Measurements from ENCODE around the gene FGFBP3. TPM values are rescaled to one million over a fixed set of nuclear protein-coding genes. Genes with fewer than 3 reads are reported as not detected.

The FGFBP3 gene
- total RNA-seq, 4 donors from 2014 or later, result 0.50 to 1.4 (median 1.2) TPM; not detected in 1

DNA sequence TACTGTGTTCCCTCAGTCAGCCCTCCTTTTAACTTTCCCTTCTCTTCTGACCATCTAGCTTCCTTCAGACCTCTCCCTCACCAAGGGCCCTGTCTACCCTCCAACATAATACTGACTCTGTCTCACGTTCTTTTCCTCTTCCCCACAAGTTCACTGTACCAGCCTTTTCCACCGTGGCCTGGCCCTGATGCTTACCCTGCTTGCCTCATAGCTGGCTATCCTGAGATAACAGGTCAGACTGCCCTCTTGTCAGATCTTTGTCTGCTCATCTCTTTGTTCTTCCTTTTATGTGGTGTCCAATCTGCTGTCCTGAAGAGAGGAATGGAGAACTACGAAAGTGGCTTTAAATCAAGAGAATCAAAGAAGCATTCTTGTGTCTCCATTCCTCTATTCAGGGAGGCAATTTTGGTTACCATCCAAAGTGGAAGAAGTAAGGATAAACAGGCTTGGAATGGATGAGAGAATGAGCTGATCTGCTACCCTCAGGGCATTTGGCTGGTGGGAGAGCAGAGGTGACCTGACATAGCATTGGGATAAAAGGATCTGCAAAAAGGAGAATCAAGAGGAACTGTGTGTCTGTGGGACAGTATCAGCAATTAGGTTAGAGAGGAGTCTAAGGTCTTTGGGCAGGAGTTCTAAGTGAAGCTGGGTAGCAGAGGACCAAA is 22.4 kb upstream of the FGFBP3 start:
- peaks cover 0 to 32% of the 10 kb centered on the region in 2 donors for H3K36me3 ChIP-seq
- TF ChIP-seq POLR2AphosphoS5 (IDR thresholded peaks at IDR 0.05), result no peak
- TF ChIP-seq, protein P1, sequence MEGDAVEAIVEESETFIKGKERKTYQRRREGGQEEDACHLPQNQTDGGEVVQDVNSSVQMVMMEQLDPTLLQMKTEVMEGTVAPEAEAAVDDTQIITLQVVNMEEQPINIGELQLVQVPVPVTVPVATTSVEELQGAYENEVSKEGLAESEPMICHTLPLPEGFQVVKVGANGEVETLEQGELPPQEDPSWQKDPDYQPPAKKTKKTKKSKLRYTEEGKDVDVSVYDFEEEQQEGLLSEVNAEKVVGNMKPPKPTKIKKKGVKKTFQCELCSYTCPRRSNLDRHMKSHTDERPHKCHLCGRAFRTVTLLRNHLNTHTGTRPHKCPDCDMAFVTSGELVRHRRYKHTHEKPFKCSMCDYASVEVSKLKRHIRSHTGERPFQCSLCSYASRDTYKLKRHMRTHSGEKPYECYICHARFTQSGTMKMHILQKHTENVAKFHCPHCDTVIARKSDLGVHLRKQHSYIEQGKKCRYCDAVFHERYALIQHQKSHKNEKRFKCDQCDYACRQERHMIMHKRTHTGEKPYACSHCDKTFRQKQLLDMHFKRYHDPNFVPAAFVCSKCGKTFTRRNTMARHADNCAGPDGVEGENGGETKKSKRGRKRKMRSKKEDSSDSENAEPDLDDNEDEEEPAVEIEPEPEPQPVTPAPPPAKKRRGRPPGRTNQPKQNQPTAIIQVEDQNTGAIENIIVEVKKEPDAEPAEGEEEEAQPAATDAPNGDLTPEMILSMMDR (IDR thresholded peaks at IDR 0.05), result no peak
- TF ChIP-seq EP300 (IDR thresholded peaks at IDR 0.05), result no peak
- no peak for TF ChIP-seq POLR2A (IDR thresholded peaks at IDR 0.05)
- 44 to 56% methylated on average over 2 to 3 of the region's 3 CpGs for WGBS, 2 donors (ENCODE audit: low coverage in 1 of 2)
- H3K4me1 ChIP-seq, result peaks cover 0 to 66% (median 0%) of the 10 kb centered on the region in 3 donors
- H3K9me3 ChIP-seq, result no peaks in the 10 kb centered on the region
- no peak overlapping the region for H3K4me3 ChIP-seq
- ATAC-seq, result no peak
- no peaks in the 10 kb centered on the region for H3K27me3 ChIP-seq
- no peak overlapping the region for H3K27ac ChIP-seq

DNA sequence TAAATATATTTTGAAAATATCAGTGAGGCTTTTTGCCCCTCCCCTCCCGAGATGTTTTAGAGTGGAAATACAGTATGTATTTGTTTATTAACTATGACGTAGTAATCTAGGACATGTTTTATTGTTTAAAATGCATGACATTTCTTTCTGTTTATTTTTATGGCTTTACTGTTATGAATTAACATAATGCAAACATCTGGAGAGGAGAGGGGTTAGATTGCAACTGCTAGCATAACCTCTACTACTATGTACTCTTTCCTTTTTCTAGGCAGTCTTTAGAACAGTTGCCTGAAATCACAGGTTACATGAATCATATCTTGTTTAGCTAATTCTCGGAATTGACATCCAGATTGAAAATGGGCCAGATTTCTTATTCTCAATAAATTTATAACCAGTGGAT is 21.7 kb upstream of the FGFBP3 start:
- 53 to 64% methylated on average over 3 of the region's 3 CpGs for WGBS, 2 donors (ENCODE audit: low coverage in 1 of 2)
- peaks cover 0 to 73% (median 0%) of the 10 kb centered on the region in 3 donors for H3K4me1 ChIP-seq
- H3K9me3 ChIP-seq, result no peaks in the 10 kb centered on the region
- no peak for ATAC-seq
- no peaks in the 10 kb centered on the region for H3K27me3 ChIP-seq
- H3K4me3 ChIP-seq, result no peak overlapping the region
- no peak overlapping the region for H3K27ac ChIP-seq
- peaks cover 0 to 25% of the 10 kb centered on the region in 2 donors for H3K36me3 ChIP-seq
- TF ChIP-seq POLR2A (IDR thresholded peaks at IDR 0.05) (no peak), POLR2AphosphoS5 (IDR thresholded peaks at IDR 0.05) (no peak), EP300 (IDR thresholded peaks at IDR 0.05) (no peak)
- TF ChIP-seq, protein P1 (IDR thresholded peaks at IDR 0.05), result no peak

DNA sequence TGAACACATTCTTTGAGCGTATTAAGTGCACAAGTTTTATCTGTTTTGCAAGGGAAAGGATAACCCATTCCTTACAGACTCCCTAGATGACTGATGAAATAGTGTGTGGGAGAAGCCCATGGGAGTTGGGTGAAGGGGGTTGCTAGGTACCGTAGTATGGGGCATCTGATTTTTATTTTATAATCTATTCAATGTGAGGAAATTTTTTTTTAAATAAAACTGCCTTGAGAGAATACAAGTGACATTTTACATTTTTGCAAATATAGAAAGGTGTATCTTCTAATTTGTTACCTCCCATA is 15.7 kb upstream of the FGFBP3 start:
- Histone ChIP-seq H3K9me3 (no peaks in the 10 kb centered on the region), H3K4me1 (peaks cover 5 to 54% (median 8%) of the 10 kb centered on the region in 3 donors), H3K4me3 (peak overlapping the region; percentile 89 to 94), H3K36me3 (no peaks in the 10 kb centered on the region), H3K27me3 (no peaks in the 10 kb centered on the region), H3K27ac (peak overlapping the region in 1 of 4 donors; percentile 97)
- TF ChIP-seq EP300 (IDR thresholded peaks at IDR 0.05) (no peak), POLR2AphosphoS5 (IDR thresholded peaks at IDR 0.05) (no peak), POLR2A (IDR thresholded peaks at IDR 0.05) (no peak)
- TF ChIP-seq, protein P1 (IDR thresholded peaks at IDR 0.05), result no peak
- WGBS, 2 donors (ENCODE audit: low coverage in 1 of 2), result 44 to 50% methylated on average over 2 of the region's 2 CpGs
- no peak for ATAC-seq

DNA sequence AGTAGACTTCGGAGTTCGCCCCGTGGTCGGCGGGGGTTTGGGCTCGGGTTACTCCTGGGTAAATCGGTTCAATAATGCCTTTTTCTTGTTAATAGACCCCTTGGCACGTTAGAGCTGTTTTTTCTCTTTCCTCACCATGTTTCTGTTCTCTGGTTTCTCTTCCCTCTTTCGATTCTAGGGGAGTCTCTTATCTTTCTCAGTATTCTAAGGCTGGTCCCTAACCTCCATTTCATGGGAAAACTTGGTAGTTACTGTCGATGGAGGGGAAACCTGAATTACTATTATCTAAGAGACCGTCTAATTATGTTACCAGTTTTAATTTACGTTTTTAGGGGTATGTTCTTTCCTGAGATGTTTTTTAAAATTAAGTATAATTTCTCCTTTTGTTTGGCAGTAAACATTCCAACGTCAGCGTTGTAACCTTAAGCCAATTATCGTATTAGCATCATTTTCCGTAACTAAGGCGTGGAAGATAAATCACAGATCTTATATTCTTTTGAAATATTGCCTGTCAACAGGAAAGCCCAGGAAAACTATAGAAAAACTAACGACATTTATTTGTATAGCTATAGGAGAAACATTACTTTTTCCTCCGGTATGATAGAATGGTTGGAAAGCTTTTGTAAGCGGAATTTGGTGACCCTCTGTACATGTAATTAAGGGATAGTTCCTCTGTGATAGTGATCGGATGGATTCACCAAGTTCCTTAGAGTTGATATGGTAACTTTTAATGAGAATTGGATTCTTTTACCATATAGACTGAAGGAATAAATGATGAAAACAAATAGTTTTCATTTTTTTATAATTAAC is 15.1 kb upstream of the FGFBP3 start:
- H3K36me3 ChIP-seq, result no peaks in the 10 kb centered on the region
- ATAC-seq, result no peak
- H3K27ac ChIP-seq, result peak overlapping the region; percentile 94 to 99 (median 96)
- 0 to 3% methylated on average over 12 to 15 of the region's 21 CpGs for WGBS, 2 donors (ENCODE audit: low coverage in 1 of 2)
- peaks cover under 1% of the 10 kb centered on the region for H3K27me3 ChIP-seq
- H3K9me3 ChIP-seq, result no peaks in the 10 kb centered on the region
- no peak for TF ChIP-seq POLR2A (IDR thresholded peaks at IDR 0.05)
- no peak for TF ChIP-seq EP300 (IDR thresholded peaks at IDR 0.05)
- TF ChIP-seq POLR2AphosphoS5 (IDR thresholded peaks at IDR 0.05), result no peak
- TF ChIP-seq, protein P1 (IDR thresholded peaks at IDR 0.05), result no peak
- H3K4me3 ChIP-seq, result peak overlapping the region; percentile 89 to 94
- peaks cover 5 to 48% (median 8%) of the 10 kb centered on the region in 3 donors for H3K4me1 ChIP-seq
